SK-N-SH (cell line): Measurements from ENCODE around the gene UQCR11. TPM values are rescaled to one million over a fixed set of nuclear protein-coding genes. Genes with fewer than 3 reads are reported as not detected.

Experiments
- CTCF ChIA-PET: fragments of 300-600, 350-600 bp; formaldehyde crosslinking; extraction: SDS; loops from one replicate; lab custom pipeline; 2021; lab: Yijun Ruan, JAX
- POLR2A ChIA-PET: fragments of 350-600 bp; sonication (Branson Sonifier 250); formaldehyde crosslinking; extraction: SDS; loops from one replicate; lab custom pipeline; 2020; ENCODE audit warnings: antibody characterized with exemption, inconsistent platforms; lab: Yijun Ruan, JAX
- DNase-seq: peaks from one replicate; pipeline ENCODE4 v3.0.0; 2012
- H2AFZ ChIP-seq: fragments of 200-600 bp; sonication (generic); 2 replicates; pipeline ENCODE4 v1.8.1; 2016; ENCODE audit warnings: antibody characterized with exemption, mild to moderate bottlenecking, low read depth
- H3F3A ChIP-seq: fragments of 200-600 bp; sonication (generic); replicated peaks from 2 replicates; pipeline ENCODE3; 2016; ENCODE audit warnings: antibody characterized with exemption, mild to moderate bottlenecking; ENCODE audit not compliant: insufficient read depth
- H3K27ac ChIP-seq, 2 experiments: fragments of 200-500 bp in 1 of 2; fragments of 200-600 bp in 1 of 2; sonication (Bioruptor generic) in 1 of 2; sonication (generic), shearing (Covaris generic) in 1 of 2; 2 replicates each; pipeline versions ENCODE4 v1.5.1 to v1.6.1; 2014 to 2016; ENCODE audit warnings: low read depth in 2 of 2, inconsistent platforms in 1 of 2, low read length in 1 of 2, mild to moderate bottlenecking in 1 of 2, mixed read lengths in 1 of 2
- H3K27me3 ChIP-seq: fragments of 200-600 bp; sonication (generic), shearing (Covaris generic); 2 replicates; pipeline ENCODE4 v1.6.1; 2016; ENCODE audit warnings: mixed run types; ENCODE audit not compliant: insufficient read depth
- H3K36me3 ChIP-seq, 2 experiments: fragments of 200-500 bp in 1 of 2; fragments of 200-600 bp in 1 of 2; sonication (Bioruptor generic) in 1 of 2; sonication (generic) in 1 of 2; replicated peaks in 1 of 2; 2 replicates each; pipeline versions ENCODE3 to v1.5.1; 2014 to 2016; ENCODE audit warnings: low read length in 1 of 2, mild to moderate bottlenecking in 1 of 2; ENCODE audit not compliant: insufficient read depth in 2 of 2, control insufficient read depth in 1 of 2
- H3K4me1 ChIP-seq, 2 experiments: fragments of 200-500 bp in 1 of 2; fragments of 200-600 bp in 1 of 2; sonication (Bioruptor generic) in 1 of 2; sonication (generic), shearing (Covaris generic) in 1 of 2; 2 replicates each; pipeline versions ENCODE4 v1.5.1 to v1.6.1; 2014 to 2016; ENCODE audit warnings: low read depth in 1 of 2, low read length in 1 of 2, mixed run types in 1 of 2; ENCODE audit not compliant: insufficient read depth in 2 of 2, control insufficient read depth in 1 of 2
- H3K4me2 ChIP-seq: fragments of 200-600 bp; sonication (generic), shearing (Covaris generic); 2 replicates; pipeline ENCODE4 v1.6.1; 2017; ENCODE audit warnings: mixed run types
- H3K4me3 ChIP-seq, 2 experiments: fragments of 200-500 bp in 1 of 2; fragments of 200-600 bp in 1 of 2; sonication (Bioruptor generic) in 1 of 2; sonication (generic), shearing (Covaris generic) in 1 of 2; 2 replicates each; pipeline versions ENCODE4 v1.5.1 to v1.8.1; 2014 to 2016; ENCODE audit warnings: low read depth in 2 of 2, inconsistent platforms in 1 of 2, low read length in 1 of 2, mild to moderate bottlenecking in 1 of 2, mixed read lengths in 1 of 2, moderate library complexity in 1 of 2
- H3K79me2 ChIP-seq: fragments of 200-600 bp; sonication (generic); 2 replicates; pipeline ENCODE4 v1.8.1; 2017; ENCODE audit warnings: mild to moderate bottlenecking; ENCODE audit not compliant: insufficient read depth
- H3K9ac ChIP-seq: fragments of 200-600 bp; sonication (generic); 2 replicates; pipeline ENCODE4 v1.6.1; 2017; ENCODE audit warnings: mixed run types
- H3K9me2 ChIP-seq: fragments of 200-600 bp; sonication (generic); 2 replicates; pipeline ENCODE4 v1.6.1; 2017; ENCODE audit warnings: mixed run types
- H3K9me3 ChIP-seq: fragments of 200-600 bp; sonication (generic); 2 replicates; pipeline ENCODE4 v1.6.1; 2017; ENCODE audit warnings: mixed run types, mild to moderate bottlenecking, moderate library complexity
- H4K20me1 ChIP-seq: fragments of 200-600 bp; sonication (generic); 2 replicates; pipeline ENCODE4 v1.6.1; 2017; ENCODE audit warnings: mild to moderate bottlenecking, mixed run types; ENCODE audit not compliant: insufficient read depth
- ELF1 ChIP-seq: IDR thresholded peaks from 2 replicates; pipeline ENCODE4 v1.4.0; 2012
- EZH2phosphoT487 ChIP-seq: fragments of 200-600 bp; sonication (generic); IDR thresholded peaks from 2 replicates; pipeline ENCODE4 v1.6.1; 2017; ENCODE audit warnings: low read depth, mixed run types, mild to moderate bottlenecking, antibody characterized with exemption, moderate library complexity, borderline replicate concordance
- GABPA ChIP-seq: IDR thresholded peaks from 2 replicates; pipeline ENCODE4 v1.4.0; 2012; ENCODE audit warnings: low read depth, mild to moderate bottlenecking
- RAD21 ChIP-seq: IDR thresholded peaks from 2 replicates; pipeline ENCODE4 v1.6.1; 2012; ENCODE audit warnings: mild to moderate bottlenecking, low read length
- SMC3 ChIP-seq: IDR thresholded peaks from 2 replicates; pipeline ENCODE4 v1.6.1; 2012; ENCODE audit warnings: low read depth, low read length, improper control_type of control experiment
- TAF1 ChIP-seq: IDR thresholded peaks from 2 replicates; pipeline ENCODE4 v1.6.1; 2012; ENCODE audit warnings: low read depth, mild to moderate bottlenecking, low read length, moderate library complexity, borderline replicate concordance
- TCF12 ChIP-seq: IDR thresholded peaks from 2 replicates; pipeline ENCODE4 v1.4.0; 2012
- TEAD4 ChIP-seq: IDR thresholded peaks from 2 replicates; pipeline ENCODE4 v1.4.0; 2012; ENCODE audit warnings: mild to moderate bottlenecking, borderline replicate concordance; ENCODE audit not compliant: insufficient read depth
- USF2 ChIP-seq: fragments of 150-350 bp; IDR thresholded peaks from 2 replicates; pipeline ENCODE4 v1.6.1; 2017; ENCODE audit warnings: antibody characterized with exemption, low read length, low read depth, borderline replicate concordance
- YY1 ChIP-seq: IDR thresholded peaks from 2 replicates; pipeline ENCODE4 v1.4.0; 2012; ENCODE audit warnings: low read depth, mild to moderate bottlenecking
- ZBTB33 ChIP-seq: IDR thresholded peaks from 2 replicates; pipeline ENCODE4 v1.4.0; 2012; ENCODE audit warnings: low read depth, borderline replicate concordance
- WGBS: methylation state at CpG from one replicate; pipeline ENCODE4 v1.1.6; 2017; ENCODE audit warnings: low lambda C conversion rate; 5-methylcytosine and 5-hydroxymethylcytosine counted together
- polyA plus RNA-seq, 3 experiments: library from polyadenylated mRNA; depleted of rRNA; stranded (reverse); fragments of >200 nt; gene quantifications; 2 replicates each; pipeline ENCODE4 v1.2.3, GENCODE V29; 2012

Gene UQCR11
- polyA plus RNA-seq, 1 of the 3 experiments (the other 2 are of a cell fraction): 372 TPM

- no peak for TF ChIP-seq GABPA
Observed at GRCh38 chr19:1598777-1599459, 6.3 kb downstream of the UQCR11 start (continued).

GRCh38 chr19:1593501-1593772 lies 11.8 kb downstream of the UQCR11 start:
- no peak overlapping the region for H2AFZ ChIP-seq
- peaks cover 37% of the 10 kb centered on the region for H3K79me2 ChIP-seq
- TF ChIP-seq SMC3: no peak
- TF ChIP-seq RAD21: no peak
- TF ChIP-seq TAF1: no peak
- no peak for TF ChIP-seq ELF1
- no peak for TF ChIP-seq ZBTB33
- no peak for TF ChIP-seq EZH2phosphoT487
- TF ChIP-seq TEAD4: no peak
- no peak for TF ChIP-seq TCF12
- TF ChIP-seq USF2: no peak
- TF ChIP-seq YY1: no peak
- TF ChIP-seq, all 33 proteins: peak for 0
- no peaks in the 10 kb centered on the region for H3K9me3 ChIP-seq
- H3K27ac ChIP-seq: no peak overlapping the region
- peak overlapping the region; percentile 85 for H3K4me2 ChIP-seq
- H3K4me3 ChIP-seq: peak overlapping the region in 1 of 2 experiments; percentile 62; a peak in 2 of 4 replicates
- H3K9me2 ChIP-seq: no peaks in the 10 kb centered on the region
- H3K36me3 ChIP-seq: peaks cover 12 to 15% of the 10 kb centered on the region in 2 experiments
- DNase-seq: no peak
- H3F3A ChIP-seq: peaks cover 8% of the 10 kb centered on the region
- POLR2A ChIA-PET: interaction anchor here (0.8 to 1.3 kb wide), 2 partner anchors 12 to 27 kb away, joined by 4 to 15 read pairs; partner anchors contain the start of gene UQCR11
- CTCF ChIA-PET: interaction anchor here (1.2 to 4.2 kb wide), 3 partner anchors 13 to 203 kb away, joined by 3 to 24 read pairs (median 5); no protein-coding TSS in a partner anchor
- no peak overlapping the region; the same call in 1 of the 2 replicates for H3K9ac ChIP-seq
- H4K20me1 ChIP-seq: peaks cover 19% of the 10 kb centered on the region; the same call in 1 of the 2 replicates
- WGBS: 77% methylated on average over 9 of the region's 10 CpGs
- H3K27me3 ChIP-seq: no peaks in the 10 kb centered on the region
- peaks cover 8 to 9% of the 10 kb centered on the region in 2 experiments; a peak in 1 of 4 replicates for H3K4me1 ChIP-seq
